ENCODE measurements around the gene RWDD1.
A peak's percentile ranks its signal among the peaks of the same experiment; 100 is the strongest.

The RWDD1 gene, protein sequence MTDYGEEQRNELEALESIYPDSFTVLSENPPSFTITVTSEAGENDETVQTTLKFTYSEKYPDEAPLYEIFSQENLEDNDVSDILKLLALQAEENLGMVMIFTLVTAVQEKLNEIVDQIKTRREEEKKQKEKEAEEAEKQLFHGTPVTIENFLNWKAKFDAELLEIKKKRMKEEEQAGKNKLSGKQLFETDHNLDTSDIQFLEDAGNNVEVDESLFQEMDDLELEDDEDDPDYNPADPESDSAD

GRCh38 chr6:116570856-116571682 is at the start of gene RWDD1:
Gene RWDD1, plus strand, starts transcription at chr6:116571504. Its CDS starts 79 bp downstream, at chr6:116571583.
- DNase-seq (ENCODE audit: low read depth in 3 of 3, low spot score in 1 of 3): peak; percentile 92 to 97 (median 94)

- DNase-seq (ENCODE audit: low read depth in 3 of 3, low spot score in 1 of 3): no peak
Observed at GRCh38 chr6:116522896-116523295, 48.4 kb upstream of the RWDD1 start.

DNA sequence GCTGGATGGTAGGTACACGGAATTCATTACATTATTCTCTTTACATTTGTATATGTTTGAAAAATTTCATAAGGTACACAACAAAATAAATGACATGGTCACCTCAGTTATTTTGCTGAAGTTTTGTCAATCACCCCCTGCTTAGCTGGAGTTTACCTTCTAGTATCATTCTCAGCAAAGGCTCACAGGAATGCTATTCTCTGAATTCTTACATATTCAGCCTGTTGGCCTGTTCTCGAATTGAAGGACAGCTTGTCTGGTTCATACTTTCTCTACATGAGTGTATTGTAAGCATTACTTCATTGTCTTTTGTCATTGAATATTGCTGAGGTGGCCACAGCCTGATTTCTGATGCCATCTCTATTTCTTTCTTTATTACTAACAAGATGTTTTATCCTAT is 47.1 kb upstream of the RWDD1 start:
- DNase-seq (ENCODE audit: low read depth in 3 of 3, low spot score in 1 of 3): no peak

- no peak for DNase-seq (ENCODE audit: low read depth in 3 of 3, low spot score in 1 of 3)
Observed at GRCh38 chr6:116528133-116528532, 43.2 kb upstream of the RWDD1 start.

- no peak for DNase-seq (ENCODE audit: low read depth in 3 of 3, low spot score in 1 of 3)
Observed at GRCh38 chr6:116528780-116529179, 42.5 kb upstream of the RWDD1 start.

DNA sequence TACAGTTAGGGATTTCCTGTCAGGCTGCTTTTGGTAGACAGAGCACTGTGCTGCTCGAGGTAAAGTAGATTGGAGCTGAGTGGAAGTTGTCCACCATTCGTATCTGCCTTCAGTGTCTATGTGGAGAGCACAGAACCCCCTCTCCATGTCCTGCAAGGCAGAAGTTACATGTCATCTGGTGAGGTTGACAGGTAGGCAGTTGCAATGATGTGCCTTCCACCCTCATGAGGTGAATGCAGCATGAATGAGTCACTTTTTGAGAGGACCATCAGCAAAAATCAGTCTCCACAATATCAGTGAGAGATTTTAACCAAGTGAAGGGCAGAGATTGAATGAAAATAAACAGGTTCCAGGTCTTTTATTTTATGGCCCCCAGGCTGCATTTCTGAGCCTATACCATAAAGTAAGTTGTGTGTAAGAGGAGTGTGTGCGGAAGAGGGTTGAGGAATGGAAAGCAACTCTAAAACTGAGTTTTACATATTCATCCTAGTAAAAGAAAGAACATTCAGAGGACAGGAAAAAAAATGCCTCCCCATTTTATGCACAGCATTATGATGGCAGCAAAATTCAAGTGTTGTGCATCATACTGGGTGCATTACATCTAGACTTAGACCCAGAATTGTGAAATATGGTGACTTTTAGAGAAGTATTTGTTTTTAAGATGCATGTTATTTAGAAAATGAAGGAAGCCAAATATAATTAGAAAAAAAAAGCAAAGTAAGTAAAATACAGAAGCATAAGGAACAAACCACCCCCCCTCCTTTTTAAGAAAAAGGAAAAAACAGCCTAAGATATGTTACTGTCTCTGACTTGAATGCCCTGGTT is 41.6 kb upstream of the RWDD1 start:
- no peak for DNase-seq (ENCODE audit: low read depth in 3 of 3, low spot score in 1 of 3)

DNA sequence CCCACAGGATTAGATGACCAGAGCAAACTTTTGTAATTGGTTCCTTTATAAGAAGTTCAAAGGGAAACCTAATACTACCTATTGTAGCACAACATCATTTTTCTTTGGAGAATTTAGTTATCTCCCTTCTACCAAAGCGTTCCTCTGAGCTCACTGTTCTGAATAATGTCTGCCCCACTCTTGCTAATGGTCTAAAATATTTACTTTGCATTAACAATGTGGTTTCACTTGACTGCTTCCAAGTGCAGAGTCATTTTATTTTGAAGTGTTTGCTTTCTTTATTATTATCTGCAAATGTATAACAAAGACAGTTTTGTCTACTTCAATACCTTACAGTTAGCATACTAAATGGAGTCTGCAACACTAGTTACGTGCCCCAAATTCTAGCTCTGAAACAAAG is 40.9 kb upstream of the RWDD1 start:
- no peak for DNase-seq (ENCODE audit: low read depth in 3 of 3, low spot score in 1 of 3)

- DNase-seq (ENCODE audit: low read depth in 3 of 3, low spot score in 1 of 3): peak in 2 of 3 donors; percentile 13 to 18
Observed at GRCh38 chr6:116531675-116532570, 39.4 kb upstream of the RWDD1 start.

GRCh38 chr6:116533233-116533957 is 37.9 kb upstream of the RWDD1 start:
- no peak for DNase-seq (ENCODE audit: low read depth in 3 of 3, low spot score in 1 of 3)

- no peak for DNase-seq (ENCODE audit: low read depth in 3 of 3, low spot score in 1 of 3)
Observed at GRCh38 chr6:116535109-116535508, 36.2 kb upstream of the RWDD1 start.

- DNase-seq (ENCODE audit: low read depth in 3 of 3, low spot score in 1 of 3): no peak
Observed at GRCh38 chr6:116536216-116536621, 35.1 kb upstream of the RWDD1 start.

DNA sequence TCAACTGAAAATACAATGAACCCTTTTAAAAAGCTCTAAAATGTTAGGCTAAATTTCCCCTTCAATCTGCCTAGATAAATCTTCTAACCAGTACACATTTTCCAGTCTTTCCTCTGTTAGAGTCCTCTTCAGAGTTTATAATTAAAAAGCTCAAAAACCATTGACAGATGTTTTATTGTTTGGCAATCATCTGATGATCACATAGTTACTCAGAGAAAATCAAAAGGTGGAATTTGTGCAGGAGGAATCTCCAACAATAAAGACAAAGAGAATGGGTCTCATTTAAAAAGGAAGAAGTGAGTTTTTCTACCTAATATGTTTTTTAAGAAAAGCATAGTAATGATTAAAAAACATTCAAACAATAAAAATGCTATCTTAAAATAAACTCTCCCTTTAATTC is 28.9 kb upstream of the RWDD1 start:
- no peak for DNase-seq (ENCODE audit: low read depth in 3 of 3, low spot score in 1 of 3)

- no peak for DNase-seq (ENCODE audit: low read depth in 3 of 3, low spot score in 1 of 3)
Observed at GRCh38 chr6:116543149-116543548, 28.2 kb upstream of the RWDD1 start.

DNA sequence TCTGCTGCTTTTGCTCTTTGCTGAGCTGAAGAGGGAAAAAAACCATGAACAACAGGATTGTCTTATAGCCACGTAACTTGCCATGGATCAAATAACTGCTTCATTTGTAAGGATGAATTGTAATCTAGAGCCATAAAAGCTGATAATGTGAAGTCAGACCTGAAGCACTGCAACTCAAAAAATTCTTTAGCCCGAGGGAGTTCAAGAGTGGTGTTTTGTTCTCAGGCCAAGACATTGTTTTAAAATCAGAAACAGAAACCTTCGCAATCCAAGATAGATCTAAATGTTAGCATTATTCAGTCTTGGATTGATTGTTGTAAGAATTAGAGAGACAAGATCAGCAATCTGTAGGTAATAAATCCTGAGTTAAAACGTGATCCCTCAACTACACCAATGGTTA is 25.7 kb upstream of the RWDD1 start, which contains the start of gene TRAPPC3L:
TSS of gene TRAPPC3L (minus strand) at position 34 of the 400 bp plus-strand sequence. CDS start 170 bp downstream, outside the sequence.
- no peak for DNase-seq (ENCODE audit: low read depth in 3 of 3, low spot score in 1 of 3)

- DNase-seq (ENCODE audit: low read depth in 3 of 3, low spot score in 1 of 3): no peak
Observed at GRCh38 chr6:116547358-116547757, 23.9 kb upstream of the RWDD1 start.

DNA sequence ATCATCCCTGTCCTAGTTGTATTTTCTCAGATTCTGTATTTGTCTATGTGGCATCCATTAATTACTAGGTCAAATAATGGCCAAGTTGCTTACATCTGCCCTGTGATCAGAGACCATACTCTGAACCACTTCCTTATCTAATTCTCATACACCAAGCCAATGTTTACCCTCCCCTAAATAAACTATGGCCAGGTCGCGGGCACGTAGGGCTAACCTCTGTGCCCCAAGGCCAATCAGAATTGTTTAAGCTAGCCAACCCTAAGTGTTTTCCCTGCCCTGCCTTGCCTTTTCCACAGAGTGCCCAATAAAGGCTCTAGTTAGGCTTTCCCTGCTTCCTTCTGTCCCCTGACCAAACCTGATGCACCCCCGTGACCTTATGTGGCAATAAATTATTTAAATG is 20.5 kb upstream of the RWDD1 start:
- DNase-seq (ENCODE audit: low read depth in 3 of 3, low spot score in 1 of 3): no peak

DNA sequence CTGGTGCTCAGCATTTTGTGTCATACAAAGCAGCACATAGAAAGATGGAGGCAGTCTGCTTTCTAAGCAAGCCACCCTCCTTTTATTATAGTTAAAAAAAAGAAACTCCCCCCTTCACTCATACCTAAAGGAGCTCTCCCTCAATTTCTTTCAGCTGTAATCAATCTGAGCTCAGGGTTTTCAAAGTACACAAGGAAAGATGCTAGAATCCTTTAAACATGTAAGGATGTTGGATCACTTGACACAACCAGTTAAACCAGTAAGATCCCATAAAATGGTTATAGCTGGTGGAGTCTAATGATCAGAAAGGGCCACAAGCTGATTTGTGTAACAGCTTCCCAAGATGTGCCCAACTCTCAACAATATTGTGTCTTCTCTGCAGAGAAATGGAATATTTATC is 17.9 kb upstream of the RWDD1 start, which contains the start of gene CALHM4:
TSS of gene CALHM4 (plus strand) at position 301 of the 400 bp plus-strand sequence. CDS start at position 344, 43 bp downstream.
- no peak for DNase-seq (ENCODE audit: low read depth in 3 of 3, low spot score in 1 of 3)

- DNase-seq (ENCODE audit: low read depth in 3 of 3, low spot score in 1 of 3): no peak
Observed at GRCh38 chr6:116556065-116556464, 15.2 kb upstream of the RWDD1 start.

- no peak for DNase-seq (ENCODE audit: low read depth in 3 of 3, low spot score in 1 of 3)
Observed at GRCh38 chr6:116556814-116557415, 14.4 kb upstream of the RWDD1 start.

All from stimulated activated CD4-positive, alpha-beta T cell treated with anti-CD3 and anti-CD28 coated beads, TNF-alpha, amount 100 ng/mL, for 1 hour (primary cell).